Measurements from ENCODE around the gene NAAA.

DNA sequence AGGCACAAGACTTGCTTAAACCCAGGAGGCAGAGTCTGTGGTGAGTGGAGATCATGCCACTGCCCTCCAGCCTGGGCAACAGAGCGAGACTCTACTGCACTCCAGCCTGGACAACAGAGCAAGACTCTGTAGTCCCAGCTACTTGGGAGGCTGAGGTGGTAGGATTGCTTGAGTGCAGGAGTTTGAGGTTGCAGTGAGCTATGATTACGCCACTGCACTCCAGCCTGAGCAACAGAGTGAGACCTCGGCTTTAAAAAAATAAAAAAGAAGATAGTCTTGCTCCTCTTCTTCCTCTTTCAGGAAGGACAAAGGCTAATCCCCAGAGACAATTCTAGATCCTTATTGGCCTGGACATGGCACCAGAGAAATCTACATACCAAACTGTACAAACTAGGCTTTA, 32.8 kb downstream of the NAAA start:
- TF ChIP-seq, protein P1, sequence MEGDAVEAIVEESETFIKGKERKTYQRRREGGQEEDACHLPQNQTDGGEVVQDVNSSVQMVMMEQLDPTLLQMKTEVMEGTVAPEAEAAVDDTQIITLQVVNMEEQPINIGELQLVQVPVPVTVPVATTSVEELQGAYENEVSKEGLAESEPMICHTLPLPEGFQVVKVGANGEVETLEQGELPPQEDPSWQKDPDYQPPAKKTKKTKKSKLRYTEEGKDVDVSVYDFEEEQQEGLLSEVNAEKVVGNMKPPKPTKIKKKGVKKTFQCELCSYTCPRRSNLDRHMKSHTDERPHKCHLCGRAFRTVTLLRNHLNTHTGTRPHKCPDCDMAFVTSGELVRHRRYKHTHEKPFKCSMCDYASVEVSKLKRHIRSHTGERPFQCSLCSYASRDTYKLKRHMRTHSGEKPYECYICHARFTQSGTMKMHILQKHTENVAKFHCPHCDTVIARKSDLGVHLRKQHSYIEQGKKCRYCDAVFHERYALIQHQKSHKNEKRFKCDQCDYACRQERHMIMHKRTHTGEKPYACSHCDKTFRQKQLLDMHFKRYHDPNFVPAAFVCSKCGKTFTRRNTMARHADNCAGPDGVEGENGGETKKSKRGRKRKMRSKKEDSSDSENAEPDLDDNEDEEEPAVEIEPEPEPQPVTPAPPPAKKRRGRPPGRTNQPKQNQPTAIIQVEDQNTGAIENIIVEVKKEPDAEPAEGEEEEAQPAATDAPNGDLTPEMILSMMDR (conservative IDR thresholded peaks at IDR 0.05; ENCODE audit: low read depth, low read length), result no peak
- TF ChIP-seq RFX5 (IDR thresholded peaks at IDR 0.05; ENCODE audit: low read depth, low read length), result no peak

Measured in IMR-90 (cell line).